GM13977 (cell line): ENCODE results near the gene UGT1A7.

Experiments
- DNase-seq: peaks from one replicate; pipeline ENCODE4 v3.0.0; 2012; ENCODE audit warnings: low spot score
- in situ Hi-C: fragments of 300-500 bp; cut with MboI; formaldehyde crosslinking; loops from one replicate; pipeline ENCODE4 v1.12.0; 2022; ENCODE audit warnings: low sequenced_read_pairs, low pct_unique_long_range_greater_than_20kb, mixed read lengths, inconsistent platforms; ENCODE audit not compliant: unreplicated experiment
- TF ChIP-seq, protein P1 (sequence below): IDR thresholded peaks from 2 replicates; pipeline ENCODE4 v1.5.1; 2012; ENCODE audit warnings: mild to moderate bottlenecking, control low read depth; ENCODE audit not compliant: insufficient read depth; ENCODE audit errors: extremely low read depth, missing control alignments

UGT1A7 gene

GRCh38 chr2:233671290-233672161 is 10.2 kb upstream of the UGT1A7 start, which contains the start of gene UGT1A9:
Gene UGT1A9 (plus strand): TSS chr2:233671898. CDS start chr2:233671935, 37 bp downstream.
- DNase-seq = no peak
- TF ChIP-seq, protein P1, sequence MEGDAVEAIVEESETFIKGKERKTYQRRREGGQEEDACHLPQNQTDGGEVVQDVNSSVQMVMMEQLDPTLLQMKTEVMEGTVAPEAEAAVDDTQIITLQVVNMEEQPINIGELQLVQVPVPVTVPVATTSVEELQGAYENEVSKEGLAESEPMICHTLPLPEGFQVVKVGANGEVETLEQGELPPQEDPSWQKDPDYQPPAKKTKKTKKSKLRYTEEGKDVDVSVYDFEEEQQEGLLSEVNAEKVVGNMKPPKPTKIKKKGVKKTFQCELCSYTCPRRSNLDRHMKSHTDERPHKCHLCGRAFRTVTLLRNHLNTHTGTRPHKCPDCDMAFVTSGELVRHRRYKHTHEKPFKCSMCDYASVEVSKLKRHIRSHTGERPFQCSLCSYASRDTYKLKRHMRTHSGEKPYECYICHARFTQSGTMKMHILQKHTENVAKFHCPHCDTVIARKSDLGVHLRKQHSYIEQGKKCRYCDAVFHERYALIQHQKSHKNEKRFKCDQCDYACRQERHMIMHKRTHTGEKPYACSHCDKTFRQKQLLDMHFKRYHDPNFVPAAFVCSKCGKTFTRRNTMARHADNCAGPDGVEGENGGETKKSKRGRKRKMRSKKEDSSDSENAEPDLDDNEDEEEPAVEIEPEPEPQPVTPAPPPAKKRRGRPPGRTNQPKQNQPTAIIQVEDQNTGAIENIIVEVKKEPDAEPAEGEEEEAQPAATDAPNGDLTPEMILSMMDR = no peak
- in situ Hi-C loops = no loop called here

- TF ChIP-seq, protein P1 = no peak
- DNase-seq = no peak
- in situ Hi-C loops = no loop called here
Measured at GRCh38 chr2:233672886-233673285, 8.8 kb upstream of the UGT1A7 start.

DNA sequence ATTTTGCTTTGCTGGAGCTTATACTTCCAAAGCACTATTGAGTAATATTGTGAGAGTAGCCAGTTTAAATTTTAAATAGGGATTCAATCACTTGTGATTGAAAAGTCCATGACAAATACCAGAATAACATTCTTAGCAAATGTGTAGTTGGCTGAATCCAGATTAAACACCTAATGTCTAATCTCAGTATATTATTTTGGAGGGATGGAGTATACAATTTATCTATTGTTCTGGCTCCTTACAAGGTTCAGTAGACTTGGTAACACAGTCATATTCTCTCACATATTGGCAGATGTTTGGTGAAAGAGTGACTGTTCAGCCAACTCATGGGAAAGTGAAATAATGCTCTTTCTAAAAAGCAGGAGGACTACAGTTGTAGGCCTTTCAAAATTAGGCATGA is 7.8 kb upstream of the UGT1A7 start:
- in situ Hi-C loops = no loop called here
- DNase-seq = no peak
- TF ChIP-seq, protein P1 = no peak

GRCh38 chr2:233674314-233674713 is 7.4 kb upstream of the UGT1A7 start:
- in situ Hi-C loops = no loop called here
- TF ChIP-seq, protein P1 = peak; percentile 28

DNA sequence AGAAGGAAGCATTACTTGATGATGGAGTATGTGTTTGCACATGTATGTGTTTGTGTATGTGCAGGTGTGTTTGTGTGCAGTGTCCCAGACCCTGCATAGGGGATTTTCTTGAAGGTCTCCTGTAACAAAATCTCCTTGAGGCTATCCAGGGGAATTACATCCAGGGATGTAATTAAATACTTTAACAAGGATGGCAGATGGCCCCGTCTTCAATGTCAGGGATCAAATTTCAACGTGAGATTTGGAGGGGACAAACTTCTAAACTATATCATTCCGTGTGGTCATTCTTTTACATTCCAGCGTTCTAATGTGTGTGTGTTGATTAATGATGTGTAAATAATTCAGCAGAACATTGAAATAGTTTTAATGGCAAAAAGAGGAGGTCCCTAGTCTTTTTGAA is 6.7 kb upstream of the UGT1A7 start:
- in situ Hi-C loops = no loop called here
- TF ChIP-seq, protein P1 = no peak
- no peak for DNase-seq

More at GRCh38 chr2:233674314-233674713, 7.4 kb upstream of the UGT1A7 start:
- DNase-seq = no peak

GRCh38 chr2:233676046-233676445 is 5.7 kb upstream of the UGT1A7 start:
- in situ Hi-C loops = no loop called here
- no peak for DNase-seq
- TF ChIP-seq, protein P1 = no peak

- no peak for DNase-seq
- in situ Hi-C loops = no loop called here
- TF ChIP-seq, protein P1 = no peak
Measured at GRCh38 chr2:233679196-233679595, 2.5 kb upstream of the UGT1A7 start.
